22Rv1 (cell line): ENCODE data around the gene SLIT3.
"Not testable (repeated sequence)": the region's sequence is repeated elsewhere in the genome, so short reads cannot be mapped to it uniquely, and the experiment has no call there.

Source experiments
- ZFX ChIP-seq: fragments of 450-650 bp; IDR thresholded peaks from 2 replicates; pipeline ENCODE4 v1.6.1; 2017; ENCODE audit warnings: antibody characterized with exemption, borderline replicate concordance
- TF ChIP-seq, protein P1 (sequence below): fragments of 450-650 bp; IDR thresholded peaks from 2 replicates; pipeline ENCODE4 v1.5.1; 2017; ENCODE audit warnings: mild to moderate bottlenecking

DNA sequence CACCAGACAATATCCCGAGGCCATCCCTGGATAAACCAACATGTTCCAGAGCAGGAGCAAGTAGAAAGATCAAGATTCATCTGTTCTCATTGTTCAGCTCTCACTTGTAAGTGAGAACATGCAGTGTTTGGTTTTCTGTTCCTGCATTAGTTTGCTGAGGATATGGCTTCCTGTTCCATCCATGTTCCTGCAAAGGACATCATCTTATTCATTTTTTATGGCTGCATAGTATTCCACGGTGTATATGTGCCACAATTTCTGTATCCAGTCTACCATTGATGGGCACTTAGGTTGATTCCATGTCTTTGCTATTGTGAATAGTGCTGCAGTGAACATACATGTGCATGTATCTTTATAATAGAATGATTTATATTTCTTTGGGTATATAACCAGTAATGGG, 195.4 kb downstream of the SLIT3 start:
- TF ChIP-seq, protein P1, sequence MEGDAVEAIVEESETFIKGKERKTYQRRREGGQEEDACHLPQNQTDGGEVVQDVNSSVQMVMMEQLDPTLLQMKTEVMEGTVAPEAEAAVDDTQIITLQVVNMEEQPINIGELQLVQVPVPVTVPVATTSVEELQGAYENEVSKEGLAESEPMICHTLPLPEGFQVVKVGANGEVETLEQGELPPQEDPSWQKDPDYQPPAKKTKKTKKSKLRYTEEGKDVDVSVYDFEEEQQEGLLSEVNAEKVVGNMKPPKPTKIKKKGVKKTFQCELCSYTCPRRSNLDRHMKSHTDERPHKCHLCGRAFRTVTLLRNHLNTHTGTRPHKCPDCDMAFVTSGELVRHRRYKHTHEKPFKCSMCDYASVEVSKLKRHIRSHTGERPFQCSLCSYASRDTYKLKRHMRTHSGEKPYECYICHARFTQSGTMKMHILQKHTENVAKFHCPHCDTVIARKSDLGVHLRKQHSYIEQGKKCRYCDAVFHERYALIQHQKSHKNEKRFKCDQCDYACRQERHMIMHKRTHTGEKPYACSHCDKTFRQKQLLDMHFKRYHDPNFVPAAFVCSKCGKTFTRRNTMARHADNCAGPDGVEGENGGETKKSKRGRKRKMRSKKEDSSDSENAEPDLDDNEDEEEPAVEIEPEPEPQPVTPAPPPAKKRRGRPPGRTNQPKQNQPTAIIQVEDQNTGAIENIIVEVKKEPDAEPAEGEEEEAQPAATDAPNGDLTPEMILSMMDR, result not testable (repeated sequence)
- TF ChIP-seq ZFX, result not testable (repeated sequence)
